Thoracic aorta (tissue), 2 donors: ENCODE results near the gene COL4A6. TPM values are rescaled to one million over a fixed set of nuclear protein-coding genes. Genes with fewer than 3 reads are reported as not detected.

ENCODE experiments used
- ATAC-seq: fragments of 150-250 bp; one replicate; pipeline ENCODE4 v1.8.0; 2017; ENCODE audit warnings: low read depth; ENCODE audit not compliant: insufficient number of reproducible peaks, low FRiP score
- DNase-seq: peaks from one replicate; pipeline ENCODE4 v3.0.0-alpha.2; 2020; ENCODE audit warnings: low spot score
- H3K27ac ChIP-seq, 2 donors: fragments of 200-600 bp; sonication (generic); 1 replicate in 1 of 2; 2 replicates in 1 of 2; pipeline ENCODE4 v1.5.1; 2016; ENCODE audit warnings: mild to moderate bottlenecking in 2 of 2, moderate library complexity in 2 of 2
- H3K27me3 ChIP-seq: fragments of 200-600 bp; sonication (generic); replicated peaks from 2 replicates; pipeline ENCODE4 v1.6.0; 2016; ENCODE audit warnings: mild to moderate bottlenecking; ENCODE audit not compliant: insufficient read depth
- H3K36me3 ChIP-seq: fragments of 200-600 bp; sonication (generic); one replicate; pipeline ENCODE4 v1.5.1; 2016
- H3K4me1 ChIP-seq, 2 donors: fragments of 200-600 bp; sonication (generic); 1 replicate in 1 of 2; 2 replicates in 1 of 2; pipeline versions ENCODE4 v1.5.1 to v1.6.0; 2016; ENCODE audit warnings: low read depth in 2 of 2, mild to moderate bottlenecking in 1 of 2; ENCODE audit not compliant: control insufficient read depth in 1 of 2
- H3K4me3 ChIP-seq: fragments of 200-600 bp; sonication (generic); 2 replicates; pipeline ENCODE4 v1.5.1; 2016; ENCODE audit warnings: mild to moderate bottlenecking
- H3K9me3 ChIP-seq: fragments of 200-600 bp; sonication (generic); 2 replicates; pipeline ENCODE4 v1.5.1; 2016
- CTCF ChIP-seq: fragments of 200-600 bp; sonication (generic); IDR thresholded peaks from one replicate; pipeline ENCODE4 v1.5.1; 2019; ENCODE audit warnings: antibody characterized with exemption
- total RNA-seq, 2 donors: library from RNA; depleted of rRNA; stranded (reverse); fragments of >200 nt; gene quantifications; one replicate each; pipeline versions ENCODE4 v1.1.0 to v1.2.3, GENCODE V29; 2016

The COL4A6 gene
- total RNA-seq, 2 donors from 2014 or later: 1.3 to 2.2 TPM

- Histone ChIP-seq H3K27me3 (no peaks in the 10 kb centered on the region), H3K4me3 (no peak overlapping the region), H3K27ac (no peak overlapping the region), H3K4me1 (no peaks in the 10 kb centered on the region), H3K36me3 (no peaks in the 10 kb centered on the region), H3K9me3 (no peaks in the 10 kb centered on the region)
- TF ChIP-seq CTCF: no peak
- DNase-seq: no peak
- no peak for ATAC-seq
Measured at GRCh38 chrX:108156082-108156481, 282.1 kb downstream of the COL4A6 start.

- Histone ChIP-seq H3K4me1 (no peaks in the 10 kb centered on the region), H3K27ac (no peak overlapping the region), H3K27me3 (no peaks in the 10 kb centered on the region), H3K4me3 (no peak overlapping the region), H3K9me3 (no peaks in the 10 kb centered on the region), H3K36me3 (no peaks in the 10 kb centered on the region)
- DNase-seq (no peak), ATAC-seq (no peak)
- TF ChIP-seq CTCF: no peak
Measured at GRCh38 chrX:108148524-108148923, 289.7 kb downstream of the COL4A6 start.

GRCh38 chrX:108138814-108139702 lies 299.2 kb downstream of the COL4A6 start:
- no peak overlapping the region for H3K4me3 ChIP-seq
- DNase-seq (no peak), ATAC-seq (no peak)
- no peaks in the 10 kb centered on the region for H3K9me3 ChIP-seq
- no peak for TF ChIP-seq CTCF
- H3K4me1 ChIP-seq: no peaks in the 10 kb centered on the region
- no peak overlapping the region for H3K27ac ChIP-seq
- H3K36me3 ChIP-seq: no peaks in the 10 kb centered on the region
- H3K27me3 ChIP-seq: no peaks in the 10 kb centered on the region

GRCh38 chrX:108134724-108135123 lies 303.5 kb downstream of the COL4A6 start:
- no peak for TF ChIP-seq CTCF
- Histone ChIP-seq H3K36me3 (no peaks in the 10 kb centered on the region), H3K9me3 (no peaks in the 10 kb centered on the region), H3K4me3 (no peak overlapping the region), H3K27ac (no peak overlapping the region), H3K27me3 (no peaks in the 10 kb centered on the region), H3K4me1 (no peaks in the 10 kb centered on the region)
- DNase-seq: no peak
- no peak for ATAC-seq

GRCh38 chrX:108132876-108133275 lies 305.3 kb downstream of the COL4A6 start:
- Histone ChIP-seq H3K4me3 (no peak overlapping the region), H3K27ac (no peak overlapping the region), H3K4me1 (no peaks in the 10 kb centered on the region), H3K27me3 (no peaks in the 10 kb centered on the region), H3K9me3 (no peaks in the 10 kb centered on the region), H3K36me3 (no peaks in the 10 kb centered on the region)
- no peak for ATAC-seq
- TF ChIP-seq CTCF: no peak
- DNase-seq: no peak
